Mesenchymal stem cell (in vitro differentiated cells and primary cell): ENCODE measurements around the gene GPRC5A.

ENCODE experiments used
- DNase-seq: peaks from one replicate; pipeline ENCODE4 v3.0.0-alpha.2; 2013
- H2AFZ ChIP-seq: one replicate; pipeline ENCODE4 v1.6.1; 2013; ENCODE audit warnings: low read depth, mild to moderate bottlenecking, control low read depth, inconsistent platforms, low read length, moderate library complexity
- H2AK5ac ChIP-seq: 2 replicates; pipeline ENCODE4 v1.6.1; 2013; ENCODE audit warnings: low read length, moderate library complexity, mild to moderate bottlenecking, inconsistent platforms; ENCODE audit not compliant: severe bottlenecking
- H2BK120ac ChIP-seq: one replicate; pipeline ENCODE4 v1.6.1; 2013; ENCODE audit warnings: low read depth, mild to moderate bottlenecking, inconsistent platforms, low read length, moderate library complexity
- H2BK12ac ChIP-seq, 2 experiments: one replicate each; pipeline ENCODE4 v1.6.1; 2013; ENCODE audit warnings: inconsistent platforms in 2 of 2, low read length in 2 of 2, mild to moderate bottlenecking in 2 of 2, moderate library complexity in 2 of 2, control low read depth in 1 of 2
- H2BK15ac ChIP-seq: one replicate; pipeline ENCODE4 v1.6.1; 2013; ENCODE audit warnings: mild to moderate bottlenecking, low read depth, inconsistent platforms; ENCODE audit not compliant: poor library complexity, severe bottlenecking
- H2BK5ac ChIP-seq: 2 replicates; pipeline ENCODE4 v1.6.1; 2013; ENCODE audit warnings: low read depth, mild to moderate bottlenecking, low read length, control low read depth, inconsistent platforms; ENCODE audit not compliant: poor library complexity, severe bottlenecking
- H3K14ac ChIP-seq, 2 experiments: one replicate each; pipeline ENCODE4 v1.6.1; 2013; ENCODE audit warnings: inconsistent platforms in 2 of 2, low read length in 2 of 2, control low read depth in 1 of 2, mild to moderate bottlenecking in 1 of 2, moderate library complexity in 1 of 2
- H3K18ac ChIP-seq, 2 experiments: one replicate each; pipeline ENCODE4 v1.6.1; 2013; ENCODE audit warnings: inconsistent platforms in 2 of 2, low read length in 2 of 2, control low read depth in 1 of 2, low read depth in 1 of 2, mild to moderate bottlenecking in 1 of 2
- H3K23ac ChIP-seq, 2 experiments: one replicate each; pipeline ENCODE4 v1.6.1; 2013; ENCODE audit warnings: inconsistent platforms in 2 of 2, low read length in 2 of 2, mild to moderate bottlenecking in 2 of 2, moderate library complexity in 2 of 2, control low read depth in 1 of 2
- H3K27ac ChIP-seq: 2 replicates; pipeline ENCODE4 v1.5.1; 2013; ENCODE audit warnings: mild to moderate bottlenecking, moderate library complexity, low read length, control low read depth, inconsistent platforms; ENCODE audit not compliant: poor library complexity, severe bottlenecking
- H3K27me3 ChIP-seq, 2 experiments: 2 replicates each; pipeline versions ENCODE4 v1.6.1 to v1.7.0; 2013; ENCODE audit warnings: low read length in 2 of 2, mild to moderate bottlenecking in 2 of 2, moderate library complexity in 2 of 2, control low read depth in 1 of 2, inconsistent platforms in 1 of 2; ENCODE audit not compliant: control insufficient read depth in 1 of 2, insufficient read depth in 1 of 2
- H3K36me3 ChIP-seq, 2 experiments: 2 replicates each; pipeline versions ENCODE4 v1.6.1 to v1.7.0; 2013; ENCODE audit warnings: low read length in 2 of 2, control low read depth in 1 of 2, inconsistent platforms in 1 of 2, low read depth in 1 of 2, mild to moderate bottlenecking in 1 of 2; ENCODE audit not compliant: insufficient read depth in 2 of 2, control insufficient read depth in 1 of 2
- H3K4ac ChIP-seq, 2 experiments: one replicate each; pipeline ENCODE4 v1.6.1; 2013; ENCODE audit warnings: inconsistent platforms in 2 of 2, low read length in 2 of 2, mild to moderate bottlenecking in 2 of 2, moderate library complexity in 2 of 2, control low read depth in 1 of 2, low read depth in 1 of 2
- H3K4me1 ChIP-seq: 2 replicates; pipeline ENCODE4 v1.6.1; 2013; ENCODE audit warnings: low read depth, low read length, control low read depth; ENCODE audit not compliant: control insufficient read depth, insufficient read depth
- H3K4me2 ChIP-seq: 2 replicates; pipeline ENCODE4 v1.6.1; 2013; ENCODE audit warnings: low read length, mild to moderate bottlenecking, inconsistent platforms; ENCODE audit not compliant: poor library complexity, severe bottlenecking
- H3K4me3 ChIP-seq, 2 experiments: 2 replicates each; pipeline versions ENCODE4 v1.5.1 to v1.7.0; 2013; ENCODE audit warnings: low read length in 2 of 2, mild to moderate bottlenecking in 2 of 2, control low read depth in 1 of 2, low read depth in 1 of 2; ENCODE audit not compliant: insufficient read depth in 1 of 2
- H3K79me1 ChIP-seq: replicated peaks from 2 replicates; pipeline ENCODE4 v1.6.1; 2013; ENCODE audit warnings: mild to moderate bottlenecking, control low read depth, low read length, inconsistent platforms; ENCODE audit not compliant: poor library complexity, severe bottlenecking
- H3K9ac ChIP-seq: 2 replicates; pipeline ENCODE4 v1.7.0; 2013; ENCODE audit warnings: mild to moderate bottlenecking, low read length, moderate library complexity
- H3K9me3 ChIP-seq: 2 replicates; pipeline ENCODE4 v1.7.0; 2013; ENCODE audit warnings: mild to moderate bottlenecking, low read length; ENCODE audit not compliant: control insufficient read depth
- H4K8ac ChIP-seq: one replicate; pipeline ENCODE4 v1.6.1; 2013; ENCODE audit warnings: inconsistent platforms, mild to moderate bottlenecking, low read length, moderate library complexity
- H4K91ac ChIP-seq: one replicate; pipeline ENCODE4 v1.6.1; 2013; ENCODE audit warnings: mild to moderate bottlenecking, low read length, inconsistent platforms
- WGBS: methylation state at CpG from one replicate; pipeline ENCODE4 v1.1.7; 2013; ENCODE audit warnings: mixed read lengths; 5-methylcytosine and 5-hydroxymethylcytosine counted together

The GPRC5A gene

DNA sequence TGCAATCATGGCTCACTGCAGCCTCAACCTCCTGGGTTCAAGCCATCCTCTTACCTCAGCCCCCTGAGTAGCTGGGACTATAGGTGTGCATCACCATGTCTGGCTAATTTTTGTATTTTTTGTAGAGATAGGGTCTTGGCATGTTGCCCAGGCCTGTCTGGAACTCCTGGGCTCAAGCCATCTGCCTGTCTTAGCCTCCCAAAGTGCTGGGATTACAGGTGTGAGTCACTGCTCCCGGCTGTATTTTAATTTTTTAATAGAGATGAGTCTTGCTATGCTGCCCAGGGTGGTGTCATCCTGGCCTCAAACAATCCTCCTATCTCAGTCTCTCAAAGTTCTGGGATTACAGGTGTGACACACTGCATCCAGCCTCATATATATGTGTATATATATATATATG, 31.7 kb upstream of the GPRC5A start:
- no peak overlapping the region for H2BK15ac ChIP-seq
- no peak overlapping the region for H2AFZ ChIP-seq
- no peak overlapping the region for H3K4me2 ChIP-seq
- H3K14ac ChIP-seq, result no peak overlapping the region
- H3K27ac ChIP-seq, result no peak overlapping the region
- no peak for DNase-seq
- no peaks in the 10 kb centered on the region for H3K9me3 ChIP-seq
- H2BK5ac ChIP-seq, result no peak overlapping the region
- H3K4ac ChIP-seq, result no peak overlapping the region
- H3K4me3 ChIP-seq, result no peak overlapping the region
- H2BK12ac ChIP-seq, result no peak overlapping the region
- WGBS, result no CpG with 5 or more reads among the region's 1 CpG
- H3K9ac ChIP-seq, result no peak overlapping the region
- H3K23ac ChIP-seq, result no peak overlapping the region
- H3K79me1 ChIP-seq, result no peaks in the 10 kb centered on the region
- no peak overlapping the region for H2BK120ac ChIP-seq
- no peak overlapping the region for H4K8ac ChIP-seq
- H3K27me3 ChIP-seq, result no peaks in the 10 kb centered on the region
- no peak overlapping the region for H4K91ac ChIP-seq
- no peaks in the 10 kb centered on the region for H3K36me3 ChIP-seq
- peaks cover 2% of the 10 kb centered on the region for H3K4me1 ChIP-seq
- H3K18ac ChIP-seq, result no peak overlapping the region
- no peak overlapping the region for H2AK5ac ChIP-seq

DNA sequence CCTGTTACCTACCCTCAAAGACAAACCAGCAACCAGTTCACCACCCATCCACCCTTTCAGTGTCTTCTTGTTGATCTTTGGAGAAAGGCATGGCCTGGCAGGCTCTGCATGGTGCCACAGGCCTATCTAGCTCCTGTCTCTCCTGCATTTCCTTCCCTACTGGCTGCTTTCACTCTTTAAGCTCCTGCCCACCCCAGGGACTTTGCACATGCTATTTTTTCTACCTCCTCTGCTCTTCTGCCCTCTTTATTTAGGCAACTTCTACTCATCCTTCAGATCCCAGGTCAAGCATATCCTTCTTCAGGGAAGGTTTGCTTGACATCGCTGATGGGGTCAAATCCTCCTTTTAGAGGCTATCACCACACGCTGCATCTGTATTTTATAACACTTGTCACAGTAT, 27.1 kb upstream of the GPRC5A start:
- H3K4ac ChIP-seq, result no peak overlapping the region
- no peak overlapping the region for H3K23ac ChIP-seq
- no peak for DNase-seq
- H2AK5ac ChIP-seq, result no peak overlapping the region
- H2AFZ ChIP-seq, result no peak overlapping the region
- H3K9me3 ChIP-seq, result no peaks in the 10 kb centered on the region
- H3K4me3 ChIP-seq, result no peak overlapping the region
- H3K27me3 ChIP-seq, result no peaks in the 10 kb centered on the region
- H2BK15ac ChIP-seq, result no peak overlapping the region
- no peaks in the 10 kb centered on the region for H3K79me1 ChIP-seq
- no peak overlapping the region for H3K18ac ChIP-seq
- no peak overlapping the region for H3K14ac ChIP-seq
- H2BK5ac ChIP-seq, result no peak overlapping the region
- H3K36me3 ChIP-seq, result peaks cover 0 to 3% of the 10 kb centered on the region in 2 experiments
- peaks cover 2% of the 10 kb centered on the region for H3K4me1 ChIP-seq
- no peak overlapping the region for H3K27ac ChIP-seq
- no peak overlapping the region for H3K4me2 ChIP-seq
- no peak overlapping the region for H4K8ac ChIP-seq
- no peak overlapping the region for H2BK12ac ChIP-seq
- H3K9ac ChIP-seq, result no peak overlapping the region
- no peak overlapping the region for H4K91ac ChIP-seq
- no CpG with 5 or more reads among the region's 2 CpGs for WGBS
- no peak overlapping the region for H2BK120ac ChIP-seq

GRCh38 chr12:12868477-12869235, 22.7 kb upstream of the GPRC5A start:
- H2BK15ac ChIP-seq, result no peak overlapping the region
- no peak overlapping the region for H3K4me3 ChIP-seq
- H2BK120ac ChIP-seq, result no peak overlapping the region
- no peak overlapping the region for H3K27ac ChIP-seq
- H3K9ac ChIP-seq, result no peak overlapping the region
- H3K14ac ChIP-seq, result no peak overlapping the region
- H2AFZ ChIP-seq, result no peak overlapping the region
- H3K4me1 ChIP-seq, result peaks cover 13% of the 10 kb centered on the region
- 100% methylated on average over 3 of the region's 3 CpGs for WGBS
- peaks cover 0 to 3% of the 10 kb centered on the region in 2 experiments for H3K36me3 ChIP-seq
- H3K27me3 ChIP-seq, result no peaks in the 10 kb centered on the region
- H3K9me3 ChIP-seq, result peaks cover 5% of the 10 kb centered on the region
- H4K91ac ChIP-seq, result no peak overlapping the region
- no peak for DNase-seq
- H3K4me2 ChIP-seq, result no peak overlapping the region
- no peak overlapping the region for H2BK12ac ChIP-seq
- no peaks in the 10 kb centered on the region for H3K79me1 ChIP-seq
- no peak overlapping the region for H3K18ac ChIP-seq
- no peak overlapping the region for H4K8ac ChIP-seq
- H2AK5ac ChIP-seq, result no peak overlapping the region
- no peak overlapping the region for H3K4ac ChIP-seq
- H2BK5ac ChIP-seq, result no peak overlapping the region
- no peak overlapping the region for H3K23ac ChIP-seq

- no peak overlapping the region for H3K4ac ChIP-seq
- peak overlapping the region in 1 of 2 experiments; percentile 49 for H2BK12ac ChIP-seq
- H2AFZ ChIP-seq, result no peak overlapping the region
- H3K4me2 ChIP-seq, result no peak overlapping the region
- peaks cover 5% of the 10 kb centered on the region for H3K9me3 ChIP-seq
- peak overlapping the region; percentile 91 for H3K27ac ChIP-seq
- H2BK15ac ChIP-seq, result no peak overlapping the region
- peak overlapping the region in 1 of 2 experiments; percentile 16 for H3K18ac ChIP-seq
- H4K8ac ChIP-seq, result peak overlapping the region; percentile 74
- peak overlapping the region; percentile 39 for H2BK120ac ChIP-seq
- H2AK5ac ChIP-seq, result peak overlapping the region; percentile 88
- H3K4me3 ChIP-seq, result no peak overlapping the region
- DNase-seq, result peak; percentile 96
- no peak overlapping the region for H3K9ac ChIP-seq
- peaks cover 0 to 3% of the 10 kb centered on the region in 2 experiments for H3K36me3 ChIP-seq
- WGBS, result under 1% methylated on average over 7 of the region's 7 CpGs
- H3K23ac ChIP-seq, result no peak overlapping the region
- peaks cover 21% of the 10 kb centered on the region for H3K4me1 ChIP-seq
- H3K27me3 ChIP-seq, result no peaks in the 10 kb centered on the region
- no peaks in the 10 kb centered on the region for H3K79me1 ChIP-seq
- peak overlapping the region; percentile 18 for H4K91ac ChIP-seq
- no peak overlapping the region for H3K14ac ChIP-seq
- peak overlapping the region; percentile 71 for H2BK5ac ChIP-seq
Measured at GRCh38 chr12:12870465-12870864, 20.9 kb upstream of the GPRC5A start.
